HepG2 (cell line): ENCODE measurements around the gene SLC35D2. TPM values are rescaled to one million over a fixed set of nuclear protein-coding genes. Genes with fewer than 3 reads are reported as not detected.

Source experiments
- BCL6 ChIP-seq: IDR thresholded peaks from 2 replicates; pipeline ENCODE4 v1.6.1; 2016; ENCODE audit warnings: missing genetic modification reagents, missing compliant biosample characterization
- CTCF ChIP-seq: sonication (generic); formaldehyde crosslinking; IDR thresholded peaks from 2 replicates; pipeline ENCODE4 v1.5.0; 2020; ENCODE audit warnings: mild to moderate bottlenecking, missing genetic modification reagents, moderate library complexity
- DMAP1 ChIP-seq: IDR thresholded peaks from 2 replicates; pipeline ENCODE4 v1.6.1; 2016
- FIP1L1 ChIP-seq: fragments of 200-400 bp; formaldehyde crosslinking; IDR thresholded peaks from 2 replicates; pipeline ENCODE4 v1.6.1; 2018; ENCODE audit warnings: low read depth, mild to moderate bottlenecking, low read length, moderate library complexity, borderline replicate concordance; ENCODE audit not compliant: insufficient read depth
- FOXP1 ChIP-seq, 2 experiments: fragments of 450-650 bp in 1 of 2; IDR thresholded peaks; 2 replicates each; pipeline ENCODE4 v1.6.1; 2017 to 2018; ENCODE audit warnings: antibody characterized with exemption in 1 of 2
- HDAC6 ChIP-seq: fragments of 200-600 bp; sonication (generic); IDR thresholded peaks from 2 replicates; pipeline ENCODE4 v1.7.0; 2017; ENCODE audit warnings: mild to moderate bottlenecking, antibody characterized with exemption, low read length, low read depth
- IKZF5 ChIP-seq: IDR thresholded peaks from 2 replicates; pipeline ENCODE4 v1.6.1; 2018; ENCODE audit warnings: missing genetic modification reagents, mild to moderate bottlenecking, missing compliant biosample characterization
- KMT2A ChIP-seq: sonication (generic); formaldehyde crosslinking; IDR thresholded peaks from 2 replicates; pipeline ENCODE4 v1.4.0; 2020; ENCODE audit warnings: missing genetic modification reagents
- MEF2D ChIP-seq: sonication (generic); formaldehyde crosslinking; IDR thresholded peaks from 2 replicates; pipeline ENCODE4 v1.5.1; 2020; ENCODE audit warnings: mild to moderate bottlenecking, missing genetic modification reagents
- MIER2 ChIP-seq: IDR thresholded peaks from 2 replicates; pipeline ENCODE4 v1.6.1; 2016; ENCODE audit warnings: missing biosample characterization, missing genetic modification reagents
- NFE2 ChIP-seq: sonication (generic); formaldehyde crosslinking; IDR thresholded peaks from 2 replicates; pipeline ENCODE4 v1.4.0; 2020; ENCODE audit warnings: missing genetic modification reagents
- NFRKB ChIP-seq: fragments of 450-650 bp; IDR thresholded peaks from 2 replicates; pipeline ENCODE4 v1.6.1; 2017
- NKX3-1 ChIP-seq: sonication (generic); formaldehyde crosslinking; IDR thresholded peaks from 2 replicates; pipeline ENCODE4 v1.5.0; 2020; ENCODE audit warnings: missing genetic modification reagents
- PHF5A ChIP-seq: IDR thresholded peaks from one replicate; pipeline ENCODE4 v1.6.1; 2018; ENCODE audit warnings: low read depth, missing genetic modification reagents; ENCODE audit not compliant: unreplicated experiment
- SP1 ChIP-seq, 2 experiments: fragments of 450-650 bp in 1 of 2; sonication (generic) in 1 of 2; formaldehyde crosslinking in 1 of 2; IDR thresholded peaks; 2 replicates each; pipeline versions ENCODE4 v1.4.0 to v1.6.1; 2016 to 2020; ENCODE audit warnings: missing genetic modification reagents in 1 of 2
- STAT6 ChIP-seq: sonication (generic); formaldehyde crosslinking; IDR thresholded peaks from 2 replicates; pipeline ENCODE4 v1.4.0; 2020; ENCODE audit warnings: missing genetic modification reagents, mild to moderate bottlenecking, borderline replicate concordance
- YEATS4 ChIP-seq: sonication (generic); formaldehyde crosslinking; IDR thresholded peaks from 2 replicates; pipeline ENCODE4 v1.4.0; 2020; ENCODE audit warnings: missing genetic modification reagents, borderline replicate concordance
- ZFAT ChIP-seq: sonication (generic); formaldehyde crosslinking; conservative IDR thresholded peaks from 2 replicates; pipeline ENCODE4 v1.8.1; 2023; ENCODE audit warnings: missing genetic modification reagents, inconsistent platforms
- ZNF143 ChIP-seq: sonication (generic); formaldehyde crosslinking; IDR thresholded peaks from 2 replicates; pipeline ENCODE4 v1.4.0; 2020; ENCODE audit warnings: missing genetic modification reagents
- ZNF430 ChIP-seq: sonication (generic); formaldehyde crosslinking; IDR thresholded peaks from 2 replicates; pipeline ENCODE4 v1.9.0; 2021; ENCODE audit warnings: mild to moderate bottlenecking, missing genetic modification reagents
- ZNF674 ChIP-seq: sonication (generic); formaldehyde crosslinking; IDR thresholded peaks from 2 replicates; pipeline ENCODE4 v1.5.0; 2020; ENCODE audit warnings: low read depth, mild to moderate bottlenecking, missing genetic modification reagents
- ZNF713 ChIP-seq: sonication (generic); formaldehyde crosslinking; IDR thresholded peaks from 2 replicates; pipeline ENCODE4 v1.4.0; 2020; ENCODE audit warnings: mild to moderate bottlenecking, missing genetic modification reagents
- ZNF740 ChIP-seq: sonication (generic); formaldehyde crosslinking; IDR thresholded peaks from 2 replicates; pipeline ENCODE4 v1.4.0; 2020; ENCODE audit warnings: missing genetic modification reagents
- ZNF749 ChIP-seq: sonication (generic); formaldehyde crosslinking; IDR thresholded peaks from 2 replicates; pipeline ENCODE4 v1.8.0; 2022; ENCODE audit warnings: mild to moderate bottlenecking, missing genetic modification reagents, moderate library complexity, borderline replicate concordance
- ZNF782 ChIP-seq: sonication (generic); formaldehyde crosslinking; IDR thresholded peaks from 2 replicates; pipeline ENCODE4 v1.4.0; 2020; ENCODE audit warnings: missing genetic modification reagents, mild to moderate bottlenecking, borderline replicate concordance
- ZSCAN22 ChIP-seq: sonication (generic); formaldehyde crosslinking; IDR thresholded peaks from 2 replicates; pipeline ENCODE4 v1.4.0; 2020; ENCODE audit warnings: mild to moderate bottlenecking, missing genetic modification reagents
- polyA plus RNA-seq, 8 experiments: library from polyadenylated mRNA; depleted of rRNA in 3 of 8; stranded (reverse) in 7 of 8; unstranded in 1 of 8; fragments of >200 nt; fragmentation: Illumina TruSeq in 4 of 8; extraction: Trizol in 4 of 8; gene quantifications; 2 replicates each; pipeline versions ENCODE4 v1.2.1 to v1.2.3, GENCODE V29; 2011 to 2016; ENCODE audit warnings: low read depth in 4 of 8, missing spikeins in 1 of 8, mixed read lengths in 1 of 8; ENCODE audit not compliant: insufficient read depth in 1 of 8
- total RNA-seq, 5 experiments: library from RNA; depleted of rRNA; stranded (reverse); fragments of >200 nt; fragmentation: Illumina TruSeq; extraction: Trizol; gene quantifications; 2 replicates each; pipeline ENCODE4 v1.2.3, GENCODE V29; 2016; ENCODE audit warnings: low read depth in 1 of 5

The SLC35D2 gene
- total and polyA plus RNA-seq, 2 of the 13 experiments (the other 11 are each of a cell fraction or from before 2014, with no cell fraction given): 96.2 to 103 TPM

GRCh38 chr9:96420468-96421219 is 37.1 kb upstream of the SLC35D2 start (continued):
- TF ChIP-seq FOXP1 (IDR thresholded peaks at IDR 0.05) (no peak), FOXP1 (CRISPR knock-in tag; IDR thresholded peaks at IDR 0.05) (peak; percentile 78), ZNF143 (CRISPR knock-in tag) (no peak), ZNF782 (CRISPR knock-in tag) (no peak), PHF5A (CRISPR knock-in tag) (peak; percentile 81), HDAC6 (no peak), DMAP1 (CRISPR knock-in tag) (peak; percentile 59), BCL6 (peak; percentile 88), STAT6 (CRISPR knock-in tag) (peak; percentile 51; the same call in 1 of the 2 replicates), ZFAT (CRISPR knock-in tag) (no peak), ZNF674 (no peak), ZNF430 (0 out of 2 replicates have a peak, but pooled peaks have one; percentile 11), MEF2D (peak; percentile 99), SP1 (IDR thresholded peaks at IDR 0.05) (no peak), SP1 (CRISPR knock-in tag; IDR thresholded peaks at IDR 0.05) (no peak), ZSCAN22 (no peak), YEATS4 (CRISPR knock-in tag) (peak; percentile 58; the same call in 1 of the 2 replicates), NFE2 (CRISPR knock-in tag) (no peak), KMT2A (peak; percentile 20; the same call in 1 of the 2 replicates), ZNF713 (CRISPR knock-in tag) (no peak), NKX3-1 (CRISPR knock-in tag) (no peak), NFRKB (no peak), ZNF749 (no peak), FIP1L1 (no peak), ZNF740 (no peak), CTCF (CRISPR knock-in tag) (no peak), MIER2 (CRISPR knock-in tag) (peak; percentile 69; the same call in 1 of the 2 replicates), IKZF5 (CRISPR knock-in tag) (peak; percentile 92)
